SK-N-SH treated with all-trans-retinoic acid at 6 μM for 48 hours (cell line): Measurements from ENCODE around the gene BICD1.

Experiments
- ATAC-seq: fragments of 200-7000 bp; cut with Tn5 transposase; 3 replicates; pipeline ENCODE4 v1.9.1; 2020; ENCODE audit warnings: mild to moderate bottlenecking, moderate library complexity
- ARNTL ChIP-seq: fragments of 450-650 bp; formaldehyde crosslinking; IDR thresholded peaks from 2 replicates; pipeline ENCODE4 v1.5.0; 2020; ENCODE audit warnings: low read depth, mild to moderate bottlenecking, moderate library complexity, borderline replicate concordance
- BACH2 ChIP-seq: fragments of 250-450 bp; sonication (Bioruptor Pico); IDR thresholded peaks from 2 replicates; pipeline ENCODE4 v1.9.0; 2021; ENCODE audit warnings: mild to moderate bottlenecking, borderline replicate concordance
- CREB5 ChIP-seq: fragments of 250-450 bp; sonication (Bioruptor Pico); IDR thresholded peaks from 2 replicates; pipeline ENCODE4 v1.5.1; 2020; ENCODE audit warnings: low read depth, mild to moderate bottlenecking, moderate library complexity
- CSDC2 ChIP-seq: fragments of 250-450 bp; sonication (Bioruptor Pico); IDR thresholded peaks from 2 replicates; pipeline ENCODE4 v1.5.0; 2020; ENCODE audit warnings: mild to moderate bottlenecking, moderate library complexity
- CSRNP3 ChIP-seq: fragments of 250-450 bp; sonication (Bioruptor Pico); IDR thresholded peaks from 2 replicates; pipeline ENCODE4 v1.5.1; 2021; ENCODE audit warnings: mild to moderate bottlenecking, moderate library complexity
- ESRRG ChIP-seq: fragments of 250-450 bp; sonication (Bioruptor Pico); IDR thresholded peaks from 2 replicates; pipeline ENCODE4 v1.6.1; 2021; ENCODE audit warnings: mild to moderate bottlenecking
- GLIS3 ChIP-seq: fragments of 250-450 bp; sonication (Bioruptor Pico); IDR thresholded peaks from 2 replicates; pipeline ENCODE4 v1.5.0; 2020; ENCODE audit warnings: mild to moderate bottlenecking, moderate library complexity
- ISL1 ChIP-seq: fragments of 250-450 bp; sonication (Bioruptor Pico); IDR thresholded peaks from 2 replicates; pipeline ENCODE4 v2.1.2; 2022; ENCODE audit warnings: mild to moderate bottlenecking, moderate library complexity
- OSR1 ChIP-seq: fragments of 250-450 bp; sonication (Bioruptor Pico); IDR thresholded peaks from 2 replicates; pipeline ENCODE4 v1.8.0; 2022; ENCODE audit warnings: moderate library complexity, mild to moderate bottlenecking, inconsistent platforms
- RARB ChIP-seq: fragments of 250-450 bp; sonication (Bioruptor Pico); IDR thresholded peaks from 2 replicates; pipeline ENCODE4 v1.8.0; 2021; ENCODE audit warnings: mild to moderate bottlenecking, moderate library complexity
- SNAI2 ChIP-seq: fragments of 250-450 bp; sonication (Bioruptor Pico); IDR thresholded peaks from 2 replicates; pipeline ENCODE4 v1.5.0; 2020; ENCODE audit warnings: mild to moderate bottlenecking, moderate library complexity
- TCF4 ChIP-seq: fragments of 250-450 bp; sonication (Bioruptor Pico); IDR thresholded peaks from 2 replicates; pipeline ENCODE4 v1.8.0; 2021; ENCODE audit warnings: mild to moderate bottlenecking, moderate library complexity, borderline replicate concordance
- TOX ChIP-seq: fragments of 250-450 bp; sonication (Bioruptor Pico); IDR thresholded peaks from 2 replicates; pipeline ENCODE4 v1.8.0; 2021; ENCODE audit warnings: mild to moderate bottlenecking, moderate library complexity, borderline replicate concordance
- TSHZ2 ChIP-seq: fragments of 250-450 bp; sonication (Bioruptor Pico); IDR thresholded peaks from 2 replicates; pipeline ENCODE4 v1.5.0; 2020; ENCODE audit warnings: mild to moderate bottlenecking, moderate library complexity
- ZC3H10 ChIP-seq: fragments of 250-450 bp; sonication (Bioruptor Pico); IDR thresholded peaks from 2 replicates; pipeline ENCODE4 v1.5.1; 2021; ENCODE audit warnings: mild to moderate bottlenecking, moderate library complexity
- ZFP3 ChIP-seq: fragments of 250-450 bp; sonication (Bioruptor Pico); IDR thresholded peaks from 2 replicates; pipeline ENCODE4 v1.5.0; 2020; ENCODE audit warnings: mild to moderate bottlenecking, moderate library complexity
- ZFP30 ChIP-seq: fragments of 450-650 bp; formaldehyde crosslinking; IDR thresholded peaks from 2 replicates; pipeline ENCODE4 v1.5.0; 2022; ENCODE audit warnings: mild to moderate bottlenecking, moderate library complexity
- ZNF565 ChIP-seq: fragments of 450-650 bp; formaldehyde crosslinking; conservative IDR thresholded peaks from 2 replicates; pipeline ENCODE4 v1.5.0; 2020; ENCODE audit warnings: low read depth, mild to moderate bottlenecking, moderate library complexity
- ZNF70 ChIP-seq: fragments of 450-650 bp; formaldehyde crosslinking; IDR thresholded peaks from 2 replicates; pipeline ENCODE4 v1.5.0; 2020; ENCODE audit warnings: mild to moderate bottlenecking, moderate library complexity
- ZNF8 ChIP-seq: fragments of 450-650 bp; formaldehyde crosslinking; IDR thresholded peaks from 2 replicates; pipeline ENCODE4 v1.5.0; 2020; ENCODE audit warnings: mild to moderate bottlenecking, moderate library complexity
- TF ChIP-seq, protein P1 (sequence below): fragments of 250-450 bp; sonication (Bioruptor Pico); IDR thresholded peaks from 2 replicates; pipeline ENCODE4 v1.8.0; 2021; ENCODE audit warnings: low read depth, mild to moderate bottlenecking, moderate library complexity, borderline replicate concordance
- TF ChIP-seq, protein P2 (sequence below): fragments of 250-450 bp; sonication (Bioruptor Pico); IDR thresholded peaks from 2 replicates; pipeline ENCODE4 v1.8.0; 2020; ENCODE audit warnings: mild to moderate bottlenecking, moderate library complexity, borderline replicate concordance

Gene BICD1

GRCh38 chr12:32171211-32171610, 64.6 kb downstream of the BICD1 start:
- TF ChIP-seq BACH2 (CRISPR knock-in tag) (no peak), SNAI2 (CRISPR knock-in tag) (no peak), ESRRG (CRISPR knock-in tag) (no peak), ZFP3 (CRISPR knock-in tag) (no peak), TSHZ2 (CRISPR knock-in tag) (no peak), CREB5 (CRISPR knock-in tag) (no peak), CSDC2 (CRISPR knock-in tag) (no peak), ZNF8 (no peak), TCF4 (no peak), TOX (CRISPR knock-in tag) (no peak), ZNF565 (CRISPR knock-in tag) (no peak), ISL1 (CRISPR knock-in tag) (no peak), OSR1 (CRISPR knock-in tag) (no peak), ZC3H10 (CRISPR knock-in tag) (no peak), ZFP30 (CRISPR knock-in tag) (no peak), ARNTL (CRISPR knock-in tag) (no peak), RARB (no peak), ZNF70 (CRISPR knock-in tag) (no peak)
- TF ChIP-seq, protein P1, sequence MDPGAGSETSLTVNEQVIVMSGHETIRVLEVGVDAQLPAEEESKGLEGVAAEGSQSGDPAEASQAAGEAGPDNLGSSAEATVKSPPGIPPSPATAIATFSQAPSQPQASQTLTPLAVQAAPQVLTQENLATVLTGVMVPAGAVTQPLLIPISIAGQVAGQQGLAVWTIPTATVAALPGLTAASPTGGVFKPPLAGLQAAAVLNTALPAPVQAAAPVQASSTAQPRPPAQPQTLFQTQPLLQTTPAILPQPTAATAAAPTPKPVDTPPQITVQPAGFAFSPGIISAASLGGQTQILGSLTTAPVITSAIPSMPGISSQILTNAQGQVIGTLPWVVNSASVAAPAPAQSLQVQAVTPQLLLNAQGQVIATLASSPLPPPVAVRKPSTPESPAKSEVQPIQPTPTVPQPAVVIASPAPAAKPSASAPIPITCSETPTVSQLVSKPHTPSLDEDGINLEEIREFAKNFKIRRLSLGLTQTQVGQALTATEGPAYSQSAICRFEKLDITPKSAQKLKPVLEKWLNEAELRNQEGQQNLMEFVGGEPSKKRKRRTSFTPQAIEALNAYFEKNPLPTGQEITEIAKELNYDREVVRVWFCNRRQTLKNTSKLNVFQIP (CRISPR knock-in tag), result no peak
- TF ChIP-seq, protein P2, sequence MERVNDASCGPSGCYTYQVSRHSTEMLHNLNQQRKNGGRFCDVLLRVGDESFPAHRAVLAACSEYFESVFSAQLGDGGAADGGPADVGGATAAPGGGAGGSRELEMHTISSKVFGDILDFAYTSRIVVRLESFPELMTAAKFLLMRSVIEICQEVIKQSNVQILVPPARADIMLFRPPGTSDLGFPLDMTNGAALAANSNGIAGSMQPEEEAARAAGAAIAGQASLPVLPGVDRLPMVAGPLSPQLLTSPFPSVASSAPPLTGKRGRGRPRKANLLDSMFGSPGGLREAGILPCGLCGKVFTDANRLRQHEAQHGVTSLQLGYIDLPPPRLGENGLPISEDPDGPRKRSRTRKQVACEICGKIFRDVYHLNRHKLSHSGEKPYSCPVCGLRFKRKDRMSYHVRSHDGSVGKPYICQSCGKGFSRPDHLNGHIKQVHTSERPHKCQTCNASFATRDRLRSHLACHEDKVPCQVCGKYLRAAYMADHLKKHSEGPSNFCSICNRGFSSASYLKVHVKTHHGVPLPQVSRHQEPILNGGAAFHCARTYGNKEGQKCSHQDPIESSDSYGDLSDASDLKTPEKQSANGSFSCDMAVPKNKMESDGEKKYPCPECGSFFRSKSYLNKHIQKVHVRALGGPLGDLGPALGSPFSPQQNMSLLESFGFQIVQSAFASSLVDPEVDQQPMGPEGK, result no peak
- no peak for ATAC-seq

DNA sequence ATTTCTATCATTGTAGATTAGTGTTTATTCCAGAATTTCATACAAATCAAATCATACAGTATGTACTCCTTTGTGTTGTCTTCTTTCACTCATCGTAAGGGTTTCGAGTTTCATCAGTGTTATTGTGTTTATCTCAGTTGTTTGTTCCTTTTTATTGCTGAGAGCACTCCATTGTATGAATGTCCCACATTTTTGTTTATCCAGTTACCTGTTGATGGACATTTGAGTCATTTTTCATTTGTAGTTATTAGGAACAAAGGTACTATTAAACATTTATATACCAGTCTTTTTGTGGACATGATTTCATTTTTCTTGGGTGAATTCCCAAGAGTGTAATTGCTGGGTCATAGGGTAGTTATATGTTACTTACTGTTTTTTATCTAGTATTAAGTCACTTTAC, 70.0 kb downstream of the BICD1 start:
- no peak for ATAC-seq
- no peak for TF ChIP-seq TCF4
- TF ChIP-seq SNAI2 (CRISPR knock-in tag), result no peak
- TF ChIP-seq, protein P1 (CRISPR knock-in tag), result no peak
- no peak for TF ChIP-seq ZC3H10 (CRISPR knock-in tag)
- TF ChIP-seq TOX (CRISPR knock-in tag), result no peak
- TF ChIP-seq GLIS3 (CRISPR knock-in tag), result no peak
- TF ChIP-seq ZNF70 (CRISPR knock-in tag), result no peak
- no peak for TF ChIP-seq ARNTL (CRISPR knock-in tag)
- no peak for TF ChIP-seq TSHZ2 (CRISPR knock-in tag)
- no peak for TF ChIP-seq RARB
- TF ChIP-seq, protein P2, result no peak
- no peak for TF ChIP-seq CSRNP3 (CRISPR knock-in tag)
- TF ChIP-seq CREB5 (CRISPR knock-in tag), result no peak
- no peak for TF ChIP-seq CSDC2 (CRISPR knock-in tag)
- no peak for TF ChIP-seq ZFP30 (CRISPR knock-in tag)
